ENCODE results near the gene ABCC11. TPM values are rescaled to one million over a fixed set of nuclear protein-coding genes. Genes with fewer than 3 reads are reported as not detected.
A peak's percentile ranks its signal among the peaks of the same experiment; 100 is the strongest.

ABCC11 gene
- total and polyA plus RNA-seq, 2 of the 13 experiments (the other 11 are each of a cell fraction or from before 2014, with no cell fraction given), result 1.0 to 1.4 TPM

DNA sequence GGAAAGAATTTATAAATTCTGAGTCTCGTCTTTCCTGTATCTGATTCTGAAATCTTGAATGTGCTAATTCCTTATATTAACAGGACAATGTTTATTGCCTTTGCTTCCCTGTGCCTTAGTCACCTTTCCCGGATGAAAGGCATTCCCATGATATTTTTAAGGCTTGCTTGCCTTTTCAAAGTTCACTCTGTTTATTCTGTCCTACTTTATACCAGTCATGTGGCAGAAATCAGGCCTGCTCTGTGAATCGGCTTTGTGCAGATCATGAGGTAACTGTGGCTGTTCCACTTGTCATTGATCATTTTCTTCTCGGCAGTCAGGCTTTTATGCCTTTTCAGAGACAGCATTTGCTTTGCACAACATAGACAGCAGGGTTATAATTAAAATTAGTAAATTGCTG is 28.8 kb upstream of the ABCC11 start:
- H3K9me3 ChIP-seq (ENCODE audit: low read length), result no peaks in the 10 kb centered on the region
- H3K9ac ChIP-seq (ENCODE audit: insufficient read depth, low read depth, low read length), result no peak overlapping the region
- peaks cover 7 to 64% of the 10 kb centered on the region in 2 experiments for H3K36me3 ChIP-seq (replicated peaks in 1 of 2; ENCODE audit: control insufficient read depth in 1 of 2, insufficient read depth in 2 of 2, low read length in 2 of 2)
- ATAC-seq (no peak), DNase-seq (ENCODE audit: low spot score) (peak; percentile 18), FAIRE-seq (peak; percentile 21)
- ChIA-PET POLR2A (no interaction called here), CTCF (ENCODE audit: low intra/inter-chr PET ratio, low total read pairs) (no interaction called here)
- in situ Hi-C loops (cut with HindIII; ENCODE audit: extremely low pct_ligation_motif_present, low pct_unique_long_range_greater_than_20kb), result no loop called here
- no peaks in the 10 kb centered on the region for H3K79me2 ChIP-seq (ENCODE audit: insufficient read depth, low read length)
- H3K27me3 ChIP-seq (ENCODE audit: control insufficient read depth in 1 of 2, insufficient read depth in 2 of 2, low read length in 2 of 2), result no peaks in the 10 kb centered on the region
- intact Hi-C loops (cut with micrococcal nuclease; ENCODE audit: unreplicated experiment), result no loop called here
- H4K20me1 ChIP-seq (ENCODE audit: insufficient read depth, low read length), result no peaks in the 10 kb centered on the region
- TF ChIP-seq NFIB (CRISPR knock-in tag; IDR thresholded peaks at IDR 0.05; ENCODE audit: borderline replicate concordance), result no peak
- TF ChIP-seq SAP130 (CRISPR knock-in tag; IDR thresholded peaks at IDR 0.05; ENCODE audit: low read depth), result 0 out of 2 replicates have a peak, but pooled peaks have one; percentile 7
- TF ChIP-seq, protein P1, sequence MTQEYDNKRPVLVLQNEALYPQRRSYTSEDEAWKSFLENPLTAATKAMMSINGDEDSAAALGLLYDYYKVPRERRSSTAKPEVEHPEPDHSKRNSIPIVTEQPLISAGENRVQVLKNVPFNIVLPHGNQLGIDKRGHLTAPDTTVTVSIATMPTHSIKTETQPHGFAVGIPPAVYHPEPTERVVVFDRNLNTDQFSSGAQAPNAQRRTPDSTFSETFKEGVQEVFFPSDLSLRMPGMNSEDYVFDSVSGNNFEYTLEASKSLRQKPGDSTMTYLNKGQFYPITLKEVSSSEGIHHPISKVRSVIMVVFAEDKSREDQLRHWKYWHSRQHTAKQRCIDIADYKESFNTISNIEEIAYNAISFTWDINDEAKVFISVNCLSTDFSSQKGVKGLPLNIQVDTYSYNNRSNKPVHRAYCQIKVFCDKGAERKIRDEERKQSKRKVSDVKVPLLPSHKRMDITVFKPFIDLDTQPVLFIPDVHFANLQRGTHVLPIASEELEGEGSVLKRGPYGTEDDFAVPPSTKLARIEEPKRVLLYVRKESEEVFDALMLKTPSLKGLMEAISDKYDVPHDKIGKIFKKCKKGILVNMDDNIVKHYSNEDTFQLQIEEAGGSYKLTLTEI (CRISPR knock-in tag; conservative IDR thresholded peaks at IDR 0.05), result no peak
- TF ChIP-seq, protein P2, sequence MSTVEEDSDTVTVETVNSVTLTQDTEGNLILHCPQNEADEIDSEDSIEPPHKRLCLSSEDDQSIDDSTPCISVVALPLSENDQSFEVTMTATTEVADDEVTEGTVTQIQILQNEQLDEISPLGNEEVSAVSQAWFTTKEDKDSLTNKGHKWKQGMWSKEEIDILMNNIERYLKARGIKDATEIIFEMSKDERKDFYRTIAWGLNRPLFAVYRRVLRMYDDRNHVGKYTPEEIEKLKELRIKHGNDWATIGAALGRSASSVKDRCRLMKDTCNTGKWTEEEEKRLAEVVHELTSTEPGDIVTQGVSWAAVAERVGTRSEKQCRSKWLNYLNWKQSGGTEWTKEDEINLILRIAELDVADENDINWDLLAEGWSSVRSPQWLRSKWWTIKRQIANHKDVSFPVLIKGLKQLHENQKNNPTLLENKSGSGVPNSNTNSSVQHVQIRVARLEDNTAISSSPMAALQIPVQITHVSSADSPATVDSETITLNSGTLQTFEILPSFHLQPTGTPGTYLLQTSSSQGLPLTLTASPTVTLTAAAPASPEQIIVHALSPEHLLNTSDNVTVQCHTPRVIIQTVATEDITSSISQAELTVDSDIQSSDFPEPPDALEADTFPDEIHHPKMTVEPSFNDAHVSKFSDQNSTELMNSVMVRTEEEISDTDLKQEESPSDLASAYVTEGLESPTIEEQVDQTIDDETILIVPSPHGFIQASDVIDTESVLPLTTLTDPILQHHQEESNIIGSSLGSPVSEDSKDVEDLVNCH (CRISPR knock-in tag; IDR thresholded peaks at IDR 0.05), result no peak
- no peak overlapping the region for H3K27ac ChIP-seq (ENCODE audit: extremely low read length, insufficient read depth, low read length)
- no TSS peak for BruUV-seq (replicated peaks)
- H3K4me1 ChIP-seq (ENCODE audit: insufficient read depth, low read length), result no peaks in the 10 kb centered on the region; the same call in 1 of the 2 replicates
- H3K4me2 ChIP-seq (ENCODE audit: low read depth, low read length), result no peak overlapping the region
- 85% methylated on average over 4 of the region's 4 CpGs for WGBS (ENCODE audit: low lambda C conversion rate)
- no peak overlapping the region for H3K4me3 ChIP-seq (replicated peaks in 1 of 3; ENCODE audit: insufficient read depth in 1 of 3, low read depth in 2 of 3, low read length in 3 of 3)
- no peak overlapping the region for H2AFZ ChIP-seq (ENCODE audit: low read length)

Data from HepG2 (cell line).